GM04503 (cell line): ENCODE results near the gene GLI3.

Experiments used
- DNase-seq: peaks from one replicate; pipeline ENCODE4 v3.0.0-alpha.2; 2012; ENCODE audit warnings: low read depth

GLI3 gene

GRCh38 chr7:42236266-42236975 lies 588 bp downstream of the GLI3 start:
- no peak for DNase-seq

GRCh38 chr7:42235741-42236161 lies 1.3 kb downstream of the GLI3 start:
- no peak for DNase-seq

- no peak for DNase-seq
Observed at GRCh38 chr7:42234736-42235135, 2.3 kb downstream of the GLI3 start.

GRCh38 chr7:42233695-42234331 lies 3.2 kb downstream of the GLI3 start:
- no peak for DNase-seq

- DNase-seq: no peak
Observed at GRCh38 chr7:42233171-42233570, 3.8 kb downstream of the GLI3 start.

- DNase-seq: no peak
Observed at GRCh38 chr7:42232275-42232674, 4.7 kb downstream of the GLI3 start.

GRCh38 chr7:42231043-42231787 lies 5.8 kb downstream of the GLI3 start:
- DNase-seq: no peak

GRCh38 chr7:42227936-42228591 lies 8.9 kb downstream of the GLI3 start:
- DNase-seq: no peak

- DNase-seq: no peak
Observed at GRCh38 chr7:42227541-42227935, 9.5 kb downstream of the GLI3 start.

GRCh38 chr7:42227021-42227420 lies 10.0 kb downstream of the GLI3 start:
- DNase-seq: no peak

- DNase-seq: no peak
Observed at GRCh38 chr7:42226354-42226941, 10.6 kb downstream of the GLI3 start.

GRCh38 chr7:42224391-42225003 lies 12.5 kb downstream of the GLI3 start:
- DNase-seq: no peak

- DNase-seq: no peak
Observed at GRCh38 chr7:42222891-42223290, 14.1 kb downstream of the GLI3 start.

- no peak for DNase-seq
Observed at GRCh38 chr7:42222125-42222524, 14.9 kb downstream of the GLI3 start.

- DNase-seq: no peak
Observed at GRCh38 chr7:42221304-42221703, 15.7 kb downstream of the GLI3 start.

GRCh38 chr7:42219447-42219846 lies 17.6 kb downstream of the GLI3 start:
- no peak for DNase-seq

GRCh38 chr7:42218248-42218647 lies 18.8 kb downstream of the GLI3 start:
- no peak for DNase-seq

- no peak for DNase-seq
Observed at GRCh38 chr7:42217548-42217947, 19.5 kb downstream of the GLI3 start.

GRCh38 chr7:42217053-42217452 lies 20.0 kb downstream of the GLI3 start:
- no peak for DNase-seq

GRCh38 chr7:42214060-42214679 lies 22.8 kb downstream of the GLI3 start:
- no peak for DNase-seq

GRCh38 chr7:42213093-42213492 lies 23.9 kb downstream of the GLI3 start:
- DNase-seq: no peak
